Middle frontal gyrus (tissue), 1 donor: Measurements from ENCODE around the gene BCL2L15.
A peak's percentile ranks its signal among the peaks of the same experiment; 100 is the strongest.
"Not testable (repeated sequence)": the region's sequence is repeated elsewhere in the genome, so short reads cannot be mapped to it uniquely, and the experiment has no call there.

Source experiments
- DNase-seq: peaks from one replicate; pipeline ENCODE4 v3.0.0-alpha.2; 2015; ENCODE audit warnings: low spot score; ENCODE audit errors: extremely low spot score

The BCL2L15 gene

DNA sequence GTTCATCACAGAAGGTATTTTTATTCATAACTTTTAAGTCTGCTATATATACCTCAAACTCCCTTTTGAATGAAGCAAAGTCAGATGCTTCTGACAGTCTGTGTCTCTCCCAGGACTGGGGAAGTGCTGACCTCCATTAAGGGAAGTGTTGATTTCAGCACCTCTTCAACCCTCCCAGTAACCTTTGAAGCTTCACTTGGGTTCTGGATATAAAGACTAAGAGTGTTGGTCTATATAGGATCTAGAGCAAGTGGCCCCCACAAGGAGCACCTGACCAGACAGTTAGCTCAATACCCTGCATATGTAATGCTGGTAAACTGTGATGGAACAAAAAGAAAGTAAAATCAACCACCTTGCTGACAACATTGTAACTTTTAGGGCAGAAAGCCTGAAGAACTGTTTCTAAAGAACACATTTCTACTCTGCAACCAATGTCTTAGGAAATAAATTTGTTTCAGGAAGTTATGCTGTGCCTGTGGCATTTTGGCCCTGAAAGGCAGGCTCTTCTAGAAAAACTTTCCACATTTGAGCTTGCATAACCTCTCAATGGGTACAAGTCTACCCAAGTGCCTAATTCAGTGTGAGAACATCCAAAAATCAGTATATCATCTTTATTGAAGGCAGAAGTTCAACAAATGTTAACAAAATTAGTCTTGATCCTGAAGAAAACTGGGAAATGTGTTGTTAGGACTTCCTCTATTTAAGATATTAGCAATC, 15.0 kb downstream of the BCL2L15 start:
- no peak for DNase-seq

DNA sequence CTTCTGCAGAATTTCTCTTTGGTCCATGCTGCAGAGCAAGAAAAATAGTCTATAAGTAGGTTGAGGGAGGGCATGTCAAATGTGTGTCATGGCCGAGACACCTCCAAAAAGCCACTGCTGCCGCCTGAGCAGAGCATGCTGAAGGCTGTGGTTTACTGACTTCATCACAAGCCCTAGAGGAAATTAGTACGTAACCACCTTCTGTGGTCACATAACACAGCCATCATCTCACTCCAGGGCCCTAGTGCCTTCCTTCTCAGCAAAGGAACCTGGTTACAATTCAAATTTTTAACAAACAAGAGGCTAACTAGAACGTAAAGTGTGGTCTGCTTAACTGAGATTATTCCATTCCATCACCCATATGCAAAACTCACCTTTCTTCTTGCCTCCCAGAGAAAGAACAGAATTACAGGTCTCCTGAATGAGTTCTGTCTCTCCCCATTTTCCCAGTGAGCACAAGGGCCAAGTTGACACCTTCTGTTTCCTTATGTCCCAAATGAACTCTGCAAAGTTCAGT, 15.7 kb downstream of the BCL2L15 start, which contains the start of gene PTPN22:
Gene PTPN22, minus strand, starts transcription at position 116 of the 517 bp plus-strand sequence.
- no peak for DNase-seq

DNA sequence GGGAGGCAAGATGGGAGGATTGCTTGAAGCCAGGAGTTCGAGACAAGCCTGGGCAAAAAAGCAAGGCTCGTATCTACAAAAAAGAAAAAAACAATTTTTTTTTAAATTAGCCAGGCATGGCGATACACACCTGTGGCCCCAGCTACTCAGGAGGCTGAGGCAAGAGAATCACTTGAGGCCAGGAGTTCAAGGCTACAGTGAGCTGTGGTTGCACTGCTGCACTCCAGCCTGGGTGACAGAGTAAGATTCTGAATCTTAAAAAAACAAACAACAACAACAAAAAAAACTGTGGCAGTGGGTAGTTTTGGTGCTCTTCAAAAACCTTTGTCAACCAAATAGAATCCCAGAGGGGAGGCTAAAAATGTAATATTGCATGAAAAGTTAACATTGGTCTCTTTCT, 16.6 kb downstream of the BCL2L15 start:
- DNase-seq, result no peak

DNA sequence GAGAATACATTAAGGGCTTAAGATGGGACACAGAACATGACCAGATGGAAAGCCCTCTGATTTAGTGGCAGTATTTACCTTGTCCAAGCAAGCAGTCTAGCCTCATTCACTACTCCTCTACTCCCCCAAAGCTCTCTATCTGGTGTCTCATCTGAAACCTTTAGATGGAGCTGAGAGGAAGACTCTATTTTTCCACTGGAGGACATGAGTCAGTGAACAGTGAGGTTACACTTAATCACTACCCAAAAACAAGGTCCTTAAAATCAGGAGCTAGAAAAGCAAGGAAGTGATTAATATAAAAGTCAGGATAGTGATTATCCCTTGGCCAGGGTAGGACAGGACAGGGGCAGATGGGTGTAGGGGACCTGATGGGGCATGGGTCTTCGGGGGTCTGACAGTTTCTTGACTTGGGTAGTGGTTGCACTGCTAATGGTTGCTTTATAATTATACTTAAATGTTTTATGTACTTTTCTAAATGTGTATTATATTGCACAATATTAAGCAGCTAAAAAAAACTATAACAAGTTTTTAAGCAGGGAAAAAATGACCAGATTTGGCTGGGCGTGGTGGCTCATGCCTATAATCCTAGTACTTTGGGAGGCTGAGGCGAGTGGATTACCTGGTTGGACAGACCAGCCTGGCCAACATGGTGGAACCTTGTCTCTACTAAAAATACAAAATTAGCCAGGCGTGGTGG, 18.8 kb downstream of the BCL2L15 start:
- DNase-seq, result no peak

DNA sequence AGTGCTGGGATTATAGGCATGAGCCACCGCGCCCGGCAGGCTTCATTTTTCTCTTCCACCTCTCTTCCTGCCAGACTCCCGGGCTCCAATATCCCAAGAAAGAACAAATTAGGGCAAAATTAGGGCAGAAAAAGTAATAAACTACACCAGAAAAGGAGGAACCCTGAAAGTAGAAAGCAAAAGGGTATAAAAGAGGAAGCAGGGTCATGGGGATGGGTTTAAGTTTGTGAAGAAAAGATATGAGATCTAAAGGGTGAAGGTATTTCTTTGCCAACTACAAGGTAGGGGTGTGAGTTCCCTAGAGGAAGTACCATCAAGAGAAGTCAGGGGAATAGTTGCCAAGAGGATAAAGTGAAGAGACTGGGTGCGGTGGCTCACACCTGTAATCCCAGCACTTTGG, 25.7 kb downstream of the BCL2L15 start:
- no peak for DNase-seq

DNA sequence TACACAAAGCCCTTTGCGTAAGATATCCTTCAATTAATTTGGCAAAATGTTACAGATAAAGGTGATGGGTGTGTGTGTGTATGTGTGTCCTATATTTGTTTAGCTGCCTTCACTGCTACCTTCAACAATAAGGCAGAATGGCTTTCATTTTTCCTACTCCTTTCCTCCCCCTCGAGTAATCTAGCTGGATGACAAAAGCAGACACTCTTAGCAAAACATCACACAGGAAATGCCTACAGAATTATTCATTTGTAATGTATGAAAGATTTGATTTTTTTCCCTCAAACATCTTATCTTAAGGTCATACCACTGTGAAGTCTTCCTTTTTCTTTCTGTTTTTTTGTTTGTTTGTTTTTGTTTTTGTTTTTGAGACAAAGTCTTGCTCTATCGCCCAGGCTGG, 26.5 kb downstream of the BCL2L15 start:
- no peak for DNase-seq

DNA sequence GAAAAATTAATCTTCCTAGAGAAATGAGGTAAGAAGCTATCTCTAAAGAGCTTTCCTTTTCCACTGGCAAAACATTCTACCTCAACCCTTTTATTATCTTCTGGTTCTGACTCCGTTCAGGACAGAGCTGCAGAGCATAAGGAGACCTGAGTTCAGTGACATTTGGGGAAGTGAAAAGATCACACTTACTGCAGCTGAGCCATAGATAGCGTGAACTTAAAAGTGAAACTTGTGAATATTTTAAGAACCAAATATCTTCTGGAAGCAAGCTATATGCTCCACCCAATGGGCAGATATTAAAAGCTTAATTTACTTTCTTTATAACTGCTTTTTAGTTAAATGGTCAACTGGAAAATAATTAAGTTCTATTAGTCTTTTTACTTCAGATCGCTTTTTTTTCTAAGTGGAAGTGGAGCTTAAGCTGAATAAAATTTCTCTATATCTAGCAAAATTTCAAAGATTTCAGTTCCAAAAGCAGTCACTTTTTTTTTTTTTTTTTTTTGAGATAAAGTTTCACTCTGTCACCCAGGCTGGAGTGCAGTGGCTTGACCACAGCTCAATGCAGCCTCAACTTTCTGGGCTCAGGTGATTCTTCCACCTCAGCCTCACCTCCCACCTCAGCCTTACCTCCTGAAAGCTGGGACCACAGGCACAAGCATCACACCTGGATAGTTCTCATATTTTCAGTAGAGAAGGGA, 27.8 kb downstream of the BCL2L15 start:
- DNase-seq, result no peak

DNA sequence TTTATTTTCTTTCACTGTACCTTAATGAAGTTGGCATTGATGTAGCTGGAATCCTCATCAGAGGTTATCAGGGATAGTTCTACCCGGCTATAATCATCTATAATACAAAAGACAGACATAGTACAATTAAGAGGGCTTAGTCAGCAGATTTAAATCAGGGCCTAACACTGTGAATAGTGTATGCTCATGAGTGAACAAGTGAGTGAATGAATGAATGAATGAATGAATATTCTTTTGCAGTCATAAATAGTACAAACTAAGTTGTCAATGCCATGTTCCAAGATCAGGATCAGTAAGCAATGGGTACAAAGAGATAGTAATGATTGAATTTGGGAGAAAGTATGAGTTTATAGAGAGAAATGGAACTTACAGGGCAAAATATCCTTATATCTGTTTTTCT, 28.4 kb downstream of the BCL2L15 start:
- no peak for DNase-seq

DNA sequence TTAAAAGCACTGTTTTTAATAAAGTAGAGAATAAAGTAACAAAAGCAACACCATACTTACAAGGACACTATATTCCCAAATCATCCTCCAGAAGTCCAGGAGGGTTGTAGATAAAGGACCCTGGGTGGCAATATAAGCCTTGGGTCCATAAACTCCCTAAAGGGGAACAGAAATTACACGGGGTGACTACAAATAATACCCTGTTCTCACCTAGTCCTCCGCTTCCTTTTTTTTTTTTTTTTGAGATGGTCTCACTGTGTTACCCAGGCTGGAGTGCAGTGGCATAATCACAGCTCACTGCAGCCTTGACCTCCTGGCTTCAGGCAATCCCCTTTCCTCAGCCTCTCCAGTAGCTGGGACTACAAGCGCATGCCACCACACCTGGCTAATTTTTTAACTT, 29.0 kb downstream of the BCL2L15 start:
- DNase-seq, result no peak

DNA sequence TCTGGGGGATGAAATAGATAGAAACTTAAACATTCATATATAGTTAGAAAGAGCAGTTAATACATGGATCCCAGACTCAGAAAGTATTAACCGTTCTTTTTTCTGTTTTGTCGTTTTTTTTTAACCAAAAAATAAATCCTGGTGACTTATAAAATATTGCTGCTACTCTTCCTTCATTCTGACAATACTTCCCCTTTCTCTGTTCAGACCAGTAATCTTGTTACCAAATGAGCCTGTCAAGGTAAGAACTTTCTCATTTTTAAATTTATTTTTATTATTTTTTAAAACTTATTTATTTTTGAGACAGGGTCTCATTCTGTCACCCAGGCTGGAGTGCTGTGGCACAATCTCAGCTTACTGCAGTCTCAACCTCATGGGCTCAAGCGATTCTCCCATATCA, 29.6 kb downstream of the BCL2L15 start:
- DNase-seq, result no peak

DNA sequence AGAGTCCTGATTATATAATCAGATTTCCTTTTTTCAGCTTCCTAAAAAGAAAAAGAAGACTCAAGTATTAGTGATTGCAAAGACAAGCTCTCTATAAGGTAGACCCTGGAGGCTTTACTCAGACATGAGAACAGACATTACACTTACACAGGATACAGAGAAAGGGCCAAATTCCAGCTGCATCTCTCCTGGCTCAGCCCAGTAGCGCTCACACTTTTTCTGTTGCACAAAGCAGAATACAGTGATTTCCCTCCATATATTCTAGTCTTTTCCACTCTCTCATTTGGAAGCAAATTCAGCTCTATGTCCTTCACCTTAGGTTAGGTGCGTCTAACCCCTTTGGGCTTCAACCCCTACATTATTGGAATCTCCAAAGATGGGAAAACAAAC, 31.0 kb downstream of the BCL2L15 start:
- DNase-seq, result no peak

DNA sequence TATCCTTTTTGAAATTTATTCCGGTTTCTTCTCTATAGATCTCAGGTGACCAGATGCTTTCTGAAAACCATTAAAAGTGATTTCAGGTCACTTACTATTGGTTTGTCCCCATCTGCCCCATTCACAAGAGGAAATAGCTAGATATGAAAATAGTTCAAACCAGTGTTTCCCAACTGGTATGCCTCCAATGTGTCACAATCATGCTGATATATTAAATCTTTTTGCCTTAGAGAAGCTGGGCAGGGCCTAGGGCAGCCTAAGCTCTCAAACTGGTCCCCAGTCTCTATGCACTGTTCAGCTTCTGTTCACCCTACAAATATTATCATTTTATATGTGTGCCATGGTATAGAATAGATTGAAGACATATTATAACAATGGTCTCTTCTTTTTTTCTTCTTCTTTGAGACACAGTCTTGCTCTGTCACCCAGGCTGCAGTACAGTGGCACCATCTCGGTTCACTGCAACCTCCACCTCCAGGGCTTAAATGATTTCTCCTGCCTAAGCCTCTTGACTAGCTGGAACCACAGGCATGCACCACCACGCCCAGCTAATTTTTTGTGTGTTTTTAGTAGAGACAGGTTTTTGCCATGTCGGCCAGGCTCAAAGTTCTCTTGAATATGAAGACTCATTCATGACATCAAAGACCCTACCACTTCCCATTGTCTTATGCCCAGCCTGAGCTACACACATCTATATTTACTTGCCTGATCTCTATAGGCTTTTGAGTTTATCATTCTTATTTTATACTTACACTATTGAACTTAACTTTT, 31.6 kb downstream of the BCL2L15 start:
- DNase-seq, result no peak

DNA sequence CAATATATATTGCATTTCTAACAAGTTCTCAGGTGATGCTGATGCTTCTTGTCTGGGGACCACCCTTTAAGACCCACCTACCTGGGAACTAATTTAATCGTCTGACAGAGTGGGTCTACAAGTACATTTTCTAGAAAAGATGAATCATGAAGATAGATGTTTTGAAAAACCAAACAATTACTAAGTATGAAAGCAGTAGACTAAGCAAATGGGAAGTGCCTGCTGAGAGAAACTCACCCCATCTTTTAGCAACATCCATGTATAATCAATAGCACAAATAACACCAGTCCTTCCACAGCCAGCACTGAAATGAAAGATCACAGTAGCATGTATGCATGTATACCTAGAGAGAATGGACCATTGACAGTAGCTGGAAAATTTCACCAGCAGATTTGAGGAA, 33.1 kb downstream of the BCL2L15 start:
- DNase-seq, result no peak

DNA sequence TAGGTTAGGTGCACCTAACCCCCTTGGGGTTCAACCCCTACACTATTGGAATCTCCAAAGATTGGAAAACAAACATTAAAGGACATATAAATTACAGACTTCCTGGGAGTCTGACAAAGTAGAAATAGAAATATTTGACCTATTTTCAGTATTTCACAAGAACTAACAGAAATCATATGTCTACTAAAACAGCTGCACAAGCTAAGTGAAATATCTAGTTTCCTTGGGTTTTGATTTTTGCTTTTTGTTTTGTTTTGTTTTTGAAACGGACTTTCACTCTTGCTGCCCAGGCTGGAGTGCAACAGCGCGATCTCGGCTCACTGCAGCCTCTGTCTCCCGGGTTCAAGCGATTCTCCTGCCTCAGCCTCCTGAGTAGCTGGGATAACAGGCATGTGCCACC, 34.7 kb downstream of the BCL2L15 start:
- DNase-seq, result not testable (repeated sequence)

DNA sequence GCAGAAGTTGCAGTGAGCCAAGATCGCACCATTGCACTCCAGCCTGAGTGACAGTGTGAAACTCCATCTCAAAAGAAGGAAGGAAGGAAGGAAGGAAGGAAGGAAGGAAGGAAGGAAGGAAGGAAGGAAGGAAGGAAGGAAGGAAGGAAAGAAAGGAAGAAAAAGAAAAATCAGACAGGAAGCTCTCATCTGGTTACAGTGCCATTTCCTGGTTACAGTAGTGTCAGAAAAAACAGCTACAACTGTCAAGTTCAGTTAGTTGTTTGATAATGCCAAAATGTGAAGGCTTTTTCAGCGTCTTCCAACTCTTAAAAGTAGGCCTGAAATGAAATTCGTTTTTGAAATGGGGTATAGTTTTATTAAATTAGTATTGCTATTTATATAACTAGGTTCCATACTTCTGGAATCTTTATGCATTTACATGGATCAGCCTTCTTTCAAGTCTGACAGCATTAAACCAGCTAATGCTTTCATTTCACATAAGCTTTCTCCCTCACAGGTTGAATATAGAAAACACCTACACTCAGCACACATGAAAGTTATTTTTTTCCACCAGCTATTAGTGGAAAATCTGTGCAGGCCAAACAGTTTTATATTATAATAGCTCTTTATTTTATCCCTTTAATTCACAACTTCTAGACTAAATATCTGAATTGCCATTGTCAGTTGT, 37.1 kb downstream of the BCL2L15 start:
- DNase-seq, result no peak

DNA sequence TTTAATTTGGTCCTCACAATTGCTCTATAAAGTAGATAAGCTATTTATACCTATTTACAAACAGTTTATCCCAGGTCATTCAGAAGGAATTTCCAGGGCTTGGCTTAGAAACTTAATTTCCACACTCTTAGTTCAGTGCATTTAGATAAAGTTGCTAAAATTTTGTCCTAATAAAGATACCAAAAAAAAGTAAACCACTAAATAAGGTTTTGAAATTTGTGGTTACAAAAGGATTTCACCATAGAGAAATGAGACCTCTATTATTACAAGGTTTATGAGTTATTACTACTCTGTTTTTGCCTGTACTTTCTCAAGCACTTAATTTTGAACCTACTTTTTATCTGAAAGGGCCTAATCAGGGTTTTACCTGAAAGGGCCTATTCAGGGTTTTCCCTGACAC, 38.3 kb downstream of the BCL2L15 start:
- DNase-seq, result no peak

DNA sequence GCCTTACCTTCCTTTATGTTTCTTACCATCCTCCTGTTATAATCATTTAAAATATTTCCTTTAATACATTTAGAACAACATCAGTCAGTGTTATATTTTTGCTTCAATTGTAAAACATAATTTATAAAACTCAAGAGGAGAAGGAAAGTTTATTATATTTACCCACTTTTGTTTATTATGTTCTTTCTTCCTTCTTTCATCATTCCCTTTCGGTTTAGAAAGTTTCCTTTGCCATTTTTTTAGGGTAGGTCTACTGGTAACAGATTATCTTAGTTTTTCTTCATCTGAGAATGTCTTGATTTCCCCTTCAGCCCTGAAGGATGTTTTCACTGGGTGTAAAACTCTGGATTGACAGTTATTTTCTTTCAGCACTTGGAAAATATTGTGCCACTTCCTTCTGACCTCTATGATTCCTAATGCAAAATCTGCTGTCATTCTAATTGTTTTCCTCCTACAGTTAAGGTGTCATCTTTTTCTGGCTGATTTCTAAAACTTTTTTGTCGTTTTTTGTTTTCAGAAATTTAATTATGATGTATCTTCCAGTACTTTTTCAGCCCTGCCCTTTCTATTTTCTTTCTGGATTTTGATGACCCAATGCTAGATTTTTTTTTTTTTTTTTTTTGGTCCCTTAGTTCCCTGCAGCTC, 40.9 kb downstream of the BCL2L15 start:
- DNase-seq, result no peak

DNA sequence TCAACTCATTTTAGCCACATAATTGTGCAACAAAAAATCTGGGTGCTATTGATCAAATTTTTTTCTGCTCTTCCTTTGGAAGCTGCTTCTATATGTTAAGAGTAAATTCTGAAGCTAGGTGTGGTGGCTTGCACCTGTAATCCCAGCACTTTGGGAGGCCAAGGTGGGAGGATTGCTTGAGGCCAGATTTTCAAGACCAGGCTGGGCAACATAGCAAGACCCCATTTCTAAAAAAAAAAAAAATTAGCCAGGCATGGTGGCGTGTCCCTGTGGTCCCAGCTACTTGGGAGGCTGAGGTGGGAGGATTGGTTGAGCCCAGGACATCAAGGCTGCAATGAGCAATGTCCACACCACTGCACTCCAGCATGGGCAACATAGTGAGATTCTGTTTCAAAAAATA, 50.8 kb downstream of the BCL2L15 start:
- DNase-seq, result no peak

DNA sequence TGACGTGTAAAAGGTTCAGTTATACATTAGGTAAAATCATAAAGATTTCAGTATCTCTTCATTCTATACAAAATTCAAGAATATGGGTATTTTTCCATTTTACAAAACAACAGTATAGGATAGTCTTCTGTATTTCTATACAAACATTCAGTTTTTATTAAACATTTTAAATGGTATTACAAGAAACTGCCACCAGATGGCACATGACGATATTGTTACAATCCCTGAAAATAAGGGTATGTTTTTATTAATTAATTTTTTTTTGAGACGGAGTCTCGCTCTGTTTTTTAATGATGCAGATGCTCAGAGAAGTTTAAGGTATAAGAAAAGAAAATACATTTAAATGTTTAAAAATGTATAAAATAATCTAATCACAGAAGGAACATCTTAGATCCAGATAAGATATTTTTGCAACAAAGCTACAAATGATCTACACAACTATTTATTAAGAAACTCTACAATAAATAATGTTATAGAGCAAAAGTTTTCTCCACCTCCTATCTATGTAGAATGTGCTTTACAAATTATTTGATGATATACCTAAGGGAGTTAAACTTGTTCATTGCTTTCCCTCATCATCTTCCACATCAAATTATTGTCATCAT, 51.6 kb downstream of the BCL2L15 start:
- peak; percentile 30 for DNase-seq

DNA sequence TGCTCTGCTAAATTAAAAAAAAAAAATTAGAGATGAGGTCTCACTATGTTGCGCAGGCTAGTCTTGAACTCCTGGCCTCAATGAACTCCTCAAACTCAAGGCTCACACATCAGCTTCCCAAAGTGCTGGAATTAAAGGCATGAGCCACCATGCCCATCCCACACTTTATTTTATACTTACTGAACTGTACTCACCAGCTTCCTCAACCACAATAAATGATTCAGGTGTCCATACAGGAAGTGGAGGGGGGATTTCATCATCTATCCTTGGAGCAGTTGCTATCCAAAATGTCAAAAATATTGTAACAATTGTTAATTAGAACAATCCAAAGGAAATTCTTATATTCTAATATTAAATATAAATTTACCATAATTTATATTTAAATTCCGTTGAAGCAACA, 52.7 kb downstream of the BCL2L15 start:
- DNase-seq, result no peak
